Hindlimb muscle (tissue), 1 donor: ENCODE results near the gene APOBEC3B. TPM values are rescaled to one million over a fixed set of nuclear protein-coding genes. Genes with fewer than 3 reads are reported as not detected.
"Not testable (repeated sequence)": the region's sequence is repeated elsewhere in the genome, so short reads cannot be mapped to it uniquely, and the experiment has no call there.

Experiments used
- DNase-seq: peaks from one replicate; pipeline ENCODE4 v3.0.0-alpha.2; 2013
- polyA plus RNA-seq: library from polyadenylated mRNA; unstranded; fragments of 120-200 nt; gene quantifications from one replicate; pipeline ENCODE4 v1.2.1, GENCODE V29; 2013; ENCODE audit not compliant: insufficient read length

APOBEC3B gene
- polyA plus RNA-seq, 1 donor = 3.1 TPM

GRCh38 chr22:38967451-38968450 is 14.4 kb upstream of the APOBEC3B start:
- DNase-seq = no peak

GRCh38 chr22:38968801-38969200 is 13.3 kb upstream of the APOBEC3B start:
- DNase-seq = no peak

- no peak for DNase-seq
These were observed 11.6 kb upstream of the APOBEC3B start for GRCh38 chr22:38970551-38970950.

GRCh38 chr22:38971202-38971601 is 10.9 kb upstream of the APOBEC3B start:
- DNase-seq = no peak

GRCh38 chr22:38971791-38972190 is 10.4 kb upstream of the APOBEC3B start:
- DNase-seq = no peak

- DNase-seq = no peak
These were observed 9.6 kb upstream of the APOBEC3B start for GRCh38 chr22:38972558-38972957.

- no peak for DNase-seq
These were observed 8.6 kb upstream of the APOBEC3B start for GRCh38 chr22:38973289-38974169.

GRCh38 chr22:38974170-38974825 is 7.8 kb upstream of the APOBEC3B start:
- DNase-seq = no peak

GRCh38 chr22:38974826-38975175 is 7.3 kb upstream of the APOBEC3B start:
- DNase-seq = no peak

GRCh38 chr22:38977289-38977688 is 4.9 kb upstream of the APOBEC3B start:
- DNase-seq = not testable (repeated sequence)

GRCh38 chr22:38980587-38980986 is 1.6 kb upstream of the APOBEC3B start:
- not testable (repeated sequence) for DNase-seq

- peak; percentile 57 for DNase-seq
These were observed 849 bp upstream of the APOBEC3B start for GRCh38 chr22:38981005-38981991.

GRCh38 chr22:38984224-38984623 is 2.1 kb downstream of the APOBEC3B start:
- no peak for DNase-seq

- not testable (repeated sequence) for DNase-seq
These were observed 2.9 kb downstream of the APOBEC3B start for GRCh38 chr22:38984784-38985757.

GRCh38 chr22:38986629-38987028 is 4.5 kb downstream of the APOBEC3B start:
- DNase-seq = no peak

- no peak for DNase-seq
These were observed 5.2 kb downstream of the APOBEC3B start for GRCh38 chr22:38987171-38987895.

- DNase-seq = no peak
These were observed 7.3 kb downstream of the APOBEC3B start for GRCh38 chr22:38989466-38989865.

GRCh38 chr22:38992871-38993371 is 10.8 kb downstream of the APOBEC3B start:
- not testable (repeated sequence) for DNase-seq

- no peak for DNase-seq
These were observed 14.0 kb downstream of the APOBEC3B start for GRCh38 chr22:38996105-38996504.
